Uterus (tissue), 4 donors: ENCODE measurements around the gene HECW1. TPM values are rescaled to one million over a fixed set of nuclear protein-coding genes. Genes with fewer than 3 reads are reported as not detected.
"Not testable (repeated sequence)": the region's sequence is repeated elsewhere in the genome, so short reads cannot be mapped to it uniquely, and the experiment has no call there.

Experiments
- DNase-seq, 2 donors: peaks; one replicate each; pipeline ENCODE4 v3.0.0-alpha.2; 2019 to 2020
- H3K27ac ChIP-seq, 2 donors: fragments of 200-600 bp; sonication (generic); 1 replicate in 1 of 2; 2 replicates in 1 of 2; pipeline ENCODE4 v1.5.1; 2016 to 2018
- H3K27me3 ChIP-seq, 2 donors: fragments of 200-600 bp; sonication (generic); one replicate each; pipeline ENCODE4 v1.5.1; 2018 to 2019; ENCODE audit warnings: control low read depth in 1 of 2
- H3K36me3 ChIP-seq, 2 donors: fragments of 200-600 bp; sonication (generic); one replicate each; pipeline ENCODE4 v1.5.1; 2019; ENCODE audit warnings: control low read depth in 1 of 2
- H3K4me1 ChIP-seq, 2 donors: fragments of 200-600 bp; sonication (generic); one replicate each; pipeline ENCODE4 v1.5.1; 2018 to 2019; ENCODE audit warnings: control low read depth in 1 of 2
- H3K4me3 ChIP-seq, 2 donors: fragments of 200-600 bp; sonication (generic); 1 replicate in 1 of 2; 2 replicates in 1 of 2; pipeline ENCODE4 v1.5.1; 2018 to 2019; ENCODE audit warnings: mild to moderate bottlenecking in 1 of 2
- H3K9me3 ChIP-seq, 2 donors: fragments of 200-600 bp; sonication (generic); one replicate each; pipeline ENCODE4 v1.5.1; 2019; ENCODE audit warnings: control low read depth in 1 of 2
- POLR2A ChIP-seq, 2 donors: fragments of 450-650 bp; IDR thresholded peaks; one replicate each; pipeline ENCODE4 v1.6.1; 2016; ENCODE audit warnings: antibody characterized with exemption in 2 of 2, mild to moderate bottlenecking in 1 of 2, moderate library complexity in 1 of 2
- intact Hi-C: fragments of 100-400 bp; cut with DNase I; formaldehyde crosslinking; loops from one replicate; pipeline ENCODE4 v1.15.1; 2023; ENCODE audit warnings: low total_unique reads
- total RNA-seq, 4 donors: library from RNA; depleted of rRNA in 3 of 4; stranded (reverse); fragments of >200 nt in 3 of 4; gene quantifications; one replicate each; pipeline versions ENCODE4 v1.1.0 to v1.2.4, GENCODE V29; 2014 to 2023
- TF ChIP-seq, protein P1 (sequence below), 4 experiments: fragments of 200-600 bp in 2 of 4; fragments of 450-650 bp in 2 of 4; sonication (generic) in 2 of 4; IDR thresholded peaks; one replicate each; pipeline ENCODE4 v1.5.1; 2016 to 2019; ENCODE audit warnings: antibody characterized with exemption in 4 of 4, mild to moderate bottlenecking in 2 of 4, moderate library complexity in 1 of 4
- donor health status: DM: yes; HTN: yes; CAD: no.

The HECW1 gene
- total RNA-seq, 4 donors from 2014 or later = 0.28 TPM; not detected in 3

DNA sequence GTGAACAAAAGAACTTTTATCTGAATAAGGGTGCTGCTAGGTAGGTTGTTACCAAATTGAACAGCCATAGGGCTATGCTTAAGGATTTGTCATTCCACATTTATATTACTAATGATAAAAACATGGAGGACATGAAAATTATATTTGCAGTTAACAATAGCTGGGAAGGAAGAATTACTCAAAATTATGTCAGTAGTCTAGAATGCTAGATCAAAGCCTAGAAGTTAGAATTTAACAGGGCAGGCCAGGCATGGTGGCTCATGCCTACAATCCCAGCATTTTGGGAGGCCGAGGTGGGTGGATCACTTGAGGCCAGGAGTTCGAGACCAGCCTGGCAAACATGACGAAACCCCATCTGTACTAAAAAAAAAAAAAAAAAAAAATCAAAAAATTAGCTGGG is 479.9 kb downstream of the HECW1 start:
- Histone ChIP-seq H3K4me3 (no peak overlapping the region), H3K9me3 (no peaks in the 10 kb centered on the region), H3K4me1 (no peaks in the 10 kb centered on the region), H3K27ac (no peak overlapping the region), H3K27me3 (no peaks in the 10 kb centered on the region), H3K36me3 (no peaks in the 10 kb centered on the region)
- no peak for DNase-seq
- intact Hi-C loops = no loop called here
- TF ChIP-seq, protein P1, sequence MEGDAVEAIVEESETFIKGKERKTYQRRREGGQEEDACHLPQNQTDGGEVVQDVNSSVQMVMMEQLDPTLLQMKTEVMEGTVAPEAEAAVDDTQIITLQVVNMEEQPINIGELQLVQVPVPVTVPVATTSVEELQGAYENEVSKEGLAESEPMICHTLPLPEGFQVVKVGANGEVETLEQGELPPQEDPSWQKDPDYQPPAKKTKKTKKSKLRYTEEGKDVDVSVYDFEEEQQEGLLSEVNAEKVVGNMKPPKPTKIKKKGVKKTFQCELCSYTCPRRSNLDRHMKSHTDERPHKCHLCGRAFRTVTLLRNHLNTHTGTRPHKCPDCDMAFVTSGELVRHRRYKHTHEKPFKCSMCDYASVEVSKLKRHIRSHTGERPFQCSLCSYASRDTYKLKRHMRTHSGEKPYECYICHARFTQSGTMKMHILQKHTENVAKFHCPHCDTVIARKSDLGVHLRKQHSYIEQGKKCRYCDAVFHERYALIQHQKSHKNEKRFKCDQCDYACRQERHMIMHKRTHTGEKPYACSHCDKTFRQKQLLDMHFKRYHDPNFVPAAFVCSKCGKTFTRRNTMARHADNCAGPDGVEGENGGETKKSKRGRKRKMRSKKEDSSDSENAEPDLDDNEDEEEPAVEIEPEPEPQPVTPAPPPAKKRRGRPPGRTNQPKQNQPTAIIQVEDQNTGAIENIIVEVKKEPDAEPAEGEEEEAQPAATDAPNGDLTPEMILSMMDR (IDR thresholded peaks at IDR 0.05) = no peak
- TF ChIP-seq POLR2A (IDR thresholded peaks at IDR 0.05) = no peak

DNA sequence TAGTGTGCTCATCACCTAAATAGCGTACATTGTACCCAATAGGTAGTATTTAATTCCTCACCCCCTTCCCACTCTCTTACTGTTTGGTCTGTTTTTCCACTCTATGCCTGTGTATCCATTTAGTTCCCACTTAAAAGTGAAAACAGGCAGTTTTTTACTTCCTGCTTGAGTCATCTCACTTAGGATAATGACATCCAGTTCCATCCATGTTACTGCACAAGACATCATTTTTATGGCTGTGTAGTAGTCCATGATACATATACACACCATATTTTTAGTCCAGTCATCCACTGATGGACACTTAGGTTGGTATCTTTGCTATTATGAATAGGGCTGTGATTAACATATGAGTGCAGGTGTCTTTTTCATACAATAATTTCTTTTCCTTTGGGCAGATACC is 480.6 kb downstream of the HECW1 start:
- Histone ChIP-seq H3K4me1 (no peaks in the 10 kb centered on the region), H3K9me3 (no peaks in the 10 kb centered on the region), H3K4me3 (no peak overlapping the region), H3K36me3 (no peaks in the 10 kb centered on the region), H3K27ac (no peak overlapping the region), H3K27me3 (no peaks in the 10 kb centered on the region)
- intact Hi-C loops = no loop called here
- no peak for DNase-seq
- no peak for TF ChIP-seq POLR2A (IDR thresholded peaks at IDR 0.05)
- TF ChIP-seq, protein P1 (IDR thresholded peaks at IDR 0.05) = no peak

DNA sequence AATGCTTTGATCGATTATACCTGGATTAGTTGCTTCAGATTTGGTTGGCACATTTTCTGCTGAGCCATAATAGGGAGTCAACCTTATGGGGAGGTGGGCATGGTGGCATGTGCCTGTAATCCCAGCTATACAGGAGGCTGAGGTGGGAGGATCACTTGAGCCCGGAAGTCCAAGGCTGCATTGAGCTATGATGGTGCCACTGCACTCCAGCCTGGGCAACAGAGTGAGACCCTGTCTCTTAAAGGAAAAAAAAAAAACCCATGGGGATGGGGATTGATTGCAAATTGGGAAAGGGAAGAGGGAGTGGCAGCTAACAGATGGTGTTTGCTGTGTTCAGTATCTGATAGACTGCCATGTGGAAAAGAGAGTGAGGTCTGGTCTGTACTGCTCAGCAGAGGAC is 481.6 kb downstream of the HECW1 start:
- TF ChIP-seq, protein P1 (IDR thresholded peaks at IDR 0.05) = no peak
- no peak for TF ChIP-seq POLR2A (IDR thresholded peaks at IDR 0.05)
- Histone ChIP-seq H3K27me3 (no peaks in the 10 kb centered on the region), H3K4me3 (no peak overlapping the region), H3K36me3 (no peaks in the 10 kb centered on the region), H3K9me3 (no peaks in the 10 kb centered on the region), H3K27ac (no peak overlapping the region), H3K4me1 (no peaks in the 10 kb centered on the region)
- intact Hi-C loops = no loop called here
- no peak for DNase-seq

DNA sequence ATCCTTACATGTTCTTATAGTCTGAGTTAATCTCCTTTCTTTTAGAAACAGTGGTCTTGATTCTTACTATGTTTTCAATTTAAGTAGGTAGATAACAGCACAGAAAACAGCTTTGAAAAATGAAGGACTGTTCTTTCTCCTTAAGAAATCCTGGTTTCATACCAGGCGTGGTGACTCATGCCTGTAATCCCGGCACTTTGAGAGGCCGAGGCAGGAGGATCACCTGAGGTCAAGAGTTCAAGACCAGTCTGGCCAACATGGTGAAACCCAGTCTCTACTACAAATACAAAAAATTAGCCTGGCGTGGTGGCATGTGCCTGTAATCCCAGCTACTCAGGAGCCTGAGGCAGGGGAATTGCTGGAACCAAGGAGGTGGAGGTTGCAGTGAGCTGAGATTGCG is 484.0 kb downstream of the HECW1 start:
- H3K4me3 ChIP-seq, H3K27ac ChIP-seq, DNase-seq, intact Hi-C loops, H3K27me3 ChIP-seq, H3K4me1 ChIP-seq, H3K9me3 ChIP-seq, H3K36me3 ChIP-seq: not testable (repeated sequence)

DNA sequence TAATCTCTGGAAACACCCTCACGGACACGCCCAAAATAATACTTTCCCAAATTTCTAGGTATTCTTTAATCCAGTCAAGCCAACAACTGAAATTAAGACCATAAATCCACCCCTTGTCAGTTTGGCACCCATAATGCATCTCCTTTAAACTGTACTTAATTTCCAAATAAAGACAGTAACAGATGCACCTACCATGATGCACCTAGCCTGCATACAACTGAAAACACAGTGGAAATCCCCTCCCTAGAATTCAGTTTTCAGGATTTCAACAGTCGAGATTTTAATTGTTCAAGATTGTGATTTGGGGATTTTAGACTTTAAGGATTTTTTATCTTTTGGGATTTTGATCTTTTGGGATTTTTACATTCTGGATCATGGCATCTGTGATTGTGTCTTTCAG is 487.6 kb downstream of the HECW1 start:
- no peak overlapping the region for H3K4me3 ChIP-seq
- no peak overlapping the region for H3K27ac ChIP-seq
- DNase-seq = no peak
- H3K36me3 ChIP-seq = no peaks in the 10 kb centered on the region
- no peaks in the 10 kb centered on the region for H3K4me1 ChIP-seq
- TF ChIP-seq POLR2A (IDR thresholded peaks at IDR 0.05) = no peak
- TF ChIP-seq, protein P1 (IDR thresholded peaks at IDR 0.05) = no peak
- intact Hi-C loops = no loop called here
- H3K9me3 ChIP-seq = no peaks in the 10 kb centered on the region
- no peaks in the 10 kb centered on the region for H3K27me3 ChIP-seq

DNA sequence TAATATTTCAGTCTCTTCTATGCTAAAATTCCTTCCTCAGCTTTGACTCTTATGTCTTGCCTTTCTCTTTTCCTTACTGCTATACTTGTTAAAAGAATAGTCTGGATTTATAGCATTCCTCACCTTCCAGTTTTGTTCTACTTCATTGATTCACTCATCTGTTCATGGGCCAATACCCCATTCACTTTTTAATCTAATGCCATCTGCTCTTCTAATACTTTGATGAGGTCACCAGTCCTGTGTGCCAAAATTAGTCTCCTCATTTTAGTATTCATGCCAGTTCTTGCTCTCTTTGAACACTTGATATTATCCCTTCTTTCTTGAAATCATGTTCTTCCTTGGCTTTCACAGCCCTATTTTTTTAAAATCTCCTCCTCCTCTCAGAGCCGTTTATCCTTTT is 489.8 kb downstream of the HECW1 start:
- Histone ChIP-seq H3K4me3 (no peak overlapping the region), H3K27ac (no peak overlapping the region), H3K4me1 (no peaks in the 10 kb centered on the region), H3K9me3 (no peaks in the 10 kb centered on the region), H3K36me3 (no peaks in the 10 kb centered on the region), H3K27me3 (no peaks in the 10 kb centered on the region)
- DNase-seq = no peak
- intact Hi-C loops = no loop called here
- TF ChIP-seq POLR2A (IDR thresholded peaks at IDR 0.05) = no peak
- TF ChIP-seq, protein P1 (IDR thresholded peaks at IDR 0.05) = no peak
